ENCODE results near the gene TVP23C.
"Not testable (repeated sequence)": the region's sequence is repeated elsewhere in the genome, so short reads cannot be mapped to it uniquely, and the experiment has no call there.

TVP23C gene

GRCh38 chr17:15561439-15561838 is 1.8 kb downstream of the TVP23C start:
- H2BK5ac ChIP-seq (ENCODE audit: low read depth, low read length, poor library complexity); H3K4me2 ChIP-seq (ENCODE audit: low read length); H4K91ac ChIP-seq (ENCODE audit: low read depth, low read length); H2AK5ac ChIP-seq (ENCODE audit: low read length); H2BK12ac ChIP-seq (ENCODE audit: low read length); H3K27ac ChIP-seq (ENCODE audit: low read depth, low read length); H2AFZ ChIP-seq (ENCODE audit: insufficient read depth, low read length, poor library complexity); H3K27me3 ChIP-seq (ENCODE audit: insufficient read depth, low read length); H3K4me3 ChIP-seq (ENCODE audit: low read depth, low read length); H3K14ac ChIP-seq (ENCODE audit: low read length); H3K4ac ChIP-seq (ENCODE audit: low read depth, low read length); H4K8ac ChIP-seq (ENCODE audit: low read depth, low read length); H4K12ac ChIP-seq (ENCODE audit: low read depth, low read length); DNase-seq; H3K79me2 ChIP-seq (ENCODE audit: control insufficient read depth, insufficient read depth, low read length, poor library complexity); H3K18ac ChIP-seq (ENCODE audit: low read length); H3K9me3 ChIP-seq (ENCODE audit: insufficient read depth, low read depth, low read length); H3K23ac ChIP-seq (ENCODE audit: low read length); H3K9ac ChIP-seq (ENCODE audit: low read length); H2BK120ac ChIP-seq (ENCODE audit: insufficient read depth, low read length, poor library complexity); H3K79me1 ChIP-seq (ENCODE audit: low read length); H3K4me1 ChIP-seq (ENCODE audit: control insufficient read depth in 1 of 2, insufficient read depth in 2 of 2, low read length in 2 of 2); H3K36me3 ChIP-seq (ENCODE audit: control insufficient read depth in 1 of 2, insufficient read depth in 2 of 2, low read length in 2 of 2): not testable (repeated sequence)
- WGBS (ENCODE audit: extremely low coverage, insufficient coverage, insufficient read length) = no CpG with 5 or more reads among the region's 10 CpGs

GRCh38 chr17:15558403-15559105 is 4.7 kb downstream of the TVP23C start:
- H3K36me3 ChIP-seq (ENCODE audit: control insufficient read depth in 1 of 2, insufficient read depth in 2 of 2, low read length in 2 of 2); H3K9ac ChIP-seq (ENCODE audit: low read length); H4K91ac ChIP-seq (ENCODE audit: low read depth, low read length); H2AFZ ChIP-seq (ENCODE audit: insufficient read depth, low read length, poor library complexity); H3K18ac ChIP-seq (ENCODE audit: low read length); H4K12ac ChIP-seq (ENCODE audit: low read depth, low read length); H2BK12ac ChIP-seq (ENCODE audit: low read length); H3K4me3 ChIP-seq (ENCODE audit: low read depth, low read length); H3K79me2 ChIP-seq (ENCODE audit: control insufficient read depth, insufficient read depth, low read length, poor library complexity); H3K4ac ChIP-seq (ENCODE audit: low read depth, low read length); H3K14ac ChIP-seq (ENCODE audit: low read length); H3K4me1 ChIP-seq (ENCODE audit: control insufficient read depth in 1 of 2, insufficient read depth in 2 of 2, low read length in 2 of 2); DNase-seq; H3K4me2 ChIP-seq (ENCODE audit: low read length); H2AK5ac ChIP-seq (ENCODE audit: low read length); H3K27ac ChIP-seq (ENCODE audit: low read depth, low read length); H2BK5ac ChIP-seq (ENCODE audit: low read depth, low read length, poor library complexity); H3K79me1 ChIP-seq (ENCODE audit: low read length); H3K9me3 ChIP-seq (ENCODE audit: insufficient read depth, low read depth, low read length); H2BK120ac ChIP-seq (ENCODE audit: insufficient read depth, low read length, poor library complexity); H4K8ac ChIP-seq (ENCODE audit: low read depth, low read length); H3K23ac ChIP-seq (ENCODE audit: low read length); H3K27me3 ChIP-seq (ENCODE audit: insufficient read depth, low read length): not testable (repeated sequence)
- no CpG with 5 or more reads among the region's 5 CpGs for WGBS (ENCODE audit: extremely low coverage, insufficient coverage, insufficient read length)

GRCh38 chr17:15557334-15557832 is 5.9 kb downstream of the TVP23C start:
- H3K79me1 ChIP-seq (ENCODE audit: low read length); H2BK12ac ChIP-seq (ENCODE audit: low read length); H4K12ac ChIP-seq (ENCODE audit: low read depth, low read length); H3K27ac ChIP-seq (ENCODE audit: low read depth, low read length); H3K9me3 ChIP-seq (ENCODE audit: insufficient read depth, low read depth, low read length); H3K4me1 ChIP-seq (ENCODE audit: control insufficient read depth in 1 of 2, insufficient read depth in 2 of 2, low read length in 2 of 2); H3K18ac ChIP-seq (ENCODE audit: low read length); H3K4me2 ChIP-seq (ENCODE audit: low read length); H2AK5ac ChIP-seq (ENCODE audit: low read length); H3K36me3 ChIP-seq (ENCODE audit: control insufficient read depth in 1 of 2, insufficient read depth in 2 of 2, low read length in 2 of 2); H3K14ac ChIP-seq (ENCODE audit: low read length); DNase-seq; H3K9ac ChIP-seq (ENCODE audit: low read length); H3K27me3 ChIP-seq (ENCODE audit: insufficient read depth, low read length); H4K8ac ChIP-seq (ENCODE audit: low read depth, low read length); H3K23ac ChIP-seq (ENCODE audit: low read length); H3K79me2 ChIP-seq (ENCODE audit: control insufficient read depth, insufficient read depth, low read length, poor library complexity); H2AFZ ChIP-seq (ENCODE audit: insufficient read depth, low read length, poor library complexity); H2BK5ac ChIP-seq (ENCODE audit: low read depth, low read length, poor library complexity); H4K91ac ChIP-seq (ENCODE audit: low read depth, low read length); H2BK120ac ChIP-seq (ENCODE audit: insufficient read depth, low read length, poor library complexity); H3K4me3 ChIP-seq (ENCODE audit: low read depth, low read length); H3K4ac ChIP-seq (ENCODE audit: low read depth, low read length): not testable (repeated sequence)
- WGBS (ENCODE audit: extremely low coverage, insufficient coverage, insufficient read length) = no CpG with 5 or more reads among the region's 5 CpGs

- not testable (repeated sequence) for H3K9me3 ChIP-seq (ENCODE audit: insufficient read depth, low read depth, low read length)
Observed at GRCh38 chr17:15552932-15553331, 10.4 kb downstream of the TVP23C start.

More at GRCh38 chr17:15552932-15553331, 10.4 kb downstream of the TVP23C start:
- H4K8ac ChIP-seq (ENCODE audit: low read depth, low read length); H3K4me2 ChIP-seq (ENCODE audit: low read length); H3K27ac ChIP-seq (ENCODE audit: low read depth, low read length); H3K23ac ChIP-seq (ENCODE audit: low read length); H2AFZ ChIP-seq (ENCODE audit: insufficient read depth, low read length, poor library complexity); H3K27me3 ChIP-seq (ENCODE audit: insufficient read depth, low read length); H3K4me3 ChIP-seq (ENCODE audit: low read depth, low read length); H3K14ac ChIP-seq (ENCODE audit: low read length); H2BK5ac ChIP-seq (ENCODE audit: low read depth, low read length, poor library complexity); H4K12ac ChIP-seq (ENCODE audit: low read depth, low read length); H2BK12ac ChIP-seq (ENCODE audit: low read length); H3K9ac ChIP-seq (ENCODE audit: low read length); H3K4ac ChIP-seq (ENCODE audit: low read depth, low read length); H3K79me2 ChIP-seq (ENCODE audit: control insufficient read depth, insufficient read depth, low read length, poor library complexity); H3K4me1 ChIP-seq (ENCODE audit: control insufficient read depth in 1 of 2, insufficient read depth in 2 of 2, low read length in 2 of 2); H2AK5ac ChIP-seq (ENCODE audit: low read length); H3K18ac ChIP-seq (ENCODE audit: low read length); H4K91ac ChIP-seq (ENCODE audit: low read depth, low read length); H3K79me1 ChIP-seq (ENCODE audit: low read length); H2BK120ac ChIP-seq (ENCODE audit: insufficient read depth, low read length, poor library complexity); H3K36me3 ChIP-seq (ENCODE audit: control insufficient read depth in 1 of 2, insufficient read depth in 2 of 2, low read length in 2 of 2); DNase-seq: not testable (repeated sequence)
- no CpG with 5 or more reads among the region's 1 CpG for WGBS (ENCODE audit: extremely low coverage, insufficient coverage, insufficient read length)
